A549 (cell line): ENCODE results near the gene DPYD.

ENCODE experiments used
- CTCF ChIP-seq: fragments of >200 bp; sonication (Bioruptor Twin); formaldehyde crosslinking; IDR thresholded peaks from 3 replicates; pipeline ENCODE4 v1.5.1; 2016
- MYC ChIP-seq: IDR thresholded peaks from 2 replicates; pipeline ENCODE4 v1.6.1; 2012; ENCODE audit warnings: mild to moderate bottlenecking, inconsistent platforms, low read length, improper control_type of control experiment, borderline replicate concordance
- POLR2A ChIP-seq: IDR thresholded peaks from 2 replicates; pipeline ENCODE4 v1.6.1; 2012; ENCODE audit warnings: mild to moderate bottlenecking, low read length
- RAD21 ChIP-seq, 2 experiments: fragments of >200 bp in 1 of 2; sonication (Bioruptor Twin) in 1 of 2; formaldehyde crosslinking in 1 of 2; IDR thresholded peaks in 1 of 2; conservative IDR thresholded peaks in 1 of 2; 2 replicates in 1 of 2; 3 replicates in 1 of 2; pipeline ENCODE4 v1.6.1; 2012 to 2018; ENCODE audit warnings: inconsistent platforms in 1 of 2

- TF ChIP-seq MYC (no peak), POLR2A (no peak), RAD21 (conservative IDR thresholded peaks at IDR 0.05 in 1 of 2, IDR thresholded peaks at IDR 0.05 in 1 of 2) (no peak), CTCF (no peak)
Observed at GRCh38 chr1:97632776-97633175, 288.1 kb downstream of the DPYD start.
